HepG2 (cell line): ENCODE results near the gene ANKS1A. TPM values are rescaled to one million over a fixed set of nuclear protein-coding genes. Genes with fewer than 3 reads are reported as not detected.

Source experiments
- ATAC-seq: fragments of 200-7000 bp; cut with Tn5 transposase; 3 replicates; pipeline ENCODE4 v1.9.1; 2020; ENCODE audit warnings: mild to moderate bottlenecking, moderate library complexity
- BruUV-seq: library from RNA; stranded (reverse); fragments of 400-500 nt; replicated peaks from 2 replicates; lab custom pipeline; 2021; lab: Mats Ljungman, UMichigan
- CTCF ChIA-PET: fragments of 300-600 bp; formaldehyde crosslinking; extraction: SDS; loops from one replicate; lab custom pipeline; 2021; ENCODE audit warnings: low total read pairs, inconsistent platforms, low intra/inter-chr PET ratio; lab: Yijun Ruan, JAX
- POLR2A ChIA-PET: fragments of 350-600 bp; sonication (Branson Sonifier 250); formaldehyde crosslinking; loops from one replicate; lab custom pipeline; 2020; ENCODE audit warnings: antibody characterized with exemption, inconsistent platforms; lab: Yijun Ruan, JAX
- DNase-seq: peaks from one replicate; pipeline ENCODE4 v3.0.0-alpha.2; 2015; ENCODE audit warnings: low spot score
- FAIRE-seq: peaks from 3 replicates; lab custom pipeline; 2011; peaks lifted over from hg19 to GRCh38; lab: Jason Lieb, UNC
- H2AFZ ChIP-seq: one replicate; pipeline ENCODE4 v1.6.1; 2011; ENCODE audit warnings: low read length, inconsistent platforms
- H3K27ac ChIP-seq: fragments of 300-600 bp; 3 replicates; pipeline ENCODE4 v1.8.0; 2011; ENCODE audit warnings: mixed run types, mild to moderate bottlenecking, mixed read lengths, low read length, inconsistent platforms; ENCODE audit not compliant: insufficient read depth; ENCODE audit errors: extremely low read length
- H3K27me3 ChIP-seq, 2 experiments: fragments of 200-600 bp in 1 of 2; 2 replicates in 1 of 2; 3 replicates in 1 of 2; pipeline versions ENCODE4 v1.6.0 to v1.8.0; 2011; ENCODE audit warnings: low read length in 2 of 2, mild to moderate bottlenecking in 2 of 2, moderate library complexity in 2 of 2, inconsistent platforms in 1 of 2; ENCODE audit not compliant: insufficient read depth in 2 of 2, control insufficient read depth in 1 of 2
- H3K36me3 ChIP-seq, 2 experiments: fragments of 200-600 bp in 1 of 2; replicated peaks in 1 of 2; 2 replicates in 1 of 2; 3 replicates in 1 of 2; pipeline versions ENCODE4 v1.5.1 to v1.8.0; 2011; ENCODE audit warnings: low read length in 2 of 2, inconsistent platforms in 1 of 2; ENCODE audit not compliant: insufficient read depth in 2 of 2, control insufficient read depth in 1 of 2
- H3K4me1 ChIP-seq: 2 replicates; pipeline ENCODE4 v1.5.1; 2012; ENCODE audit warnings: low read length, inconsistent platforms; ENCODE audit not compliant: insufficient read depth
- H3K4me2 ChIP-seq: 2 replicates; pipeline ENCODE4 v1.6.0; 2011; ENCODE audit warnings: low read depth, low read length, inconsistent platforms
- H3K4me3 ChIP-seq, 3 experiments: fragments of 200-600 bp in 1 of 3; sonication (generic), shearing (Covaris generic) in 1 of 3; replicated peaks in 1 of 3; 2 replicates each; pipeline ENCODE4 v1.5.1; 2011 to 2016; ENCODE audit warnings: low read length in 3 of 3, inconsistent platforms in 2 of 3, low read depth in 2 of 3, mild to moderate bottlenecking in 2 of 3, control low read depth in 1 of 3, mixed read lengths in 1 of 3; ENCODE audit not compliant: insufficient read depth in 1 of 3
- H3K79me2 ChIP-seq: one replicate; pipeline ENCODE4 v1.6.1; 2011; ENCODE audit warnings: low read length, inconsistent platforms; ENCODE audit not compliant: insufficient read depth
- H3K9ac ChIP-seq: 2 replicates; pipeline ENCODE4 v1.6.0; 2011; ENCODE audit warnings: mild to moderate bottlenecking, low read depth, low read length, inconsistent platforms; ENCODE audit not compliant: insufficient read depth
- H3K9me3 ChIP-seq: 2 replicates; pipeline ENCODE4 v1.5.1; 2012; ENCODE audit warnings: mild to moderate bottlenecking, low read length
- H4K20me1 ChIP-seq: 2 replicates; pipeline ENCODE4 v1.6.0; 2011; ENCODE audit warnings: inconsistent platforms, mild to moderate bottlenecking, low read length, moderate library complexity; ENCODE audit not compliant: insufficient read depth
- ATF1 ChIP-seq: IDR thresholded peaks from 2 replicates; pipeline ENCODE4 v1.6.1; 2016; ENCODE audit warnings: mild to moderate bottlenecking, control low read depth
- HNF1A ChIP-seq, 2 experiments: sonication (generic) in 1 of 2; formaldehyde crosslinking in 1 of 2; IDR thresholded peaks; 2 replicates each; pipeline versions ENCODE4 v1.4.0 to v1.6.1; 2016 to 2020; ENCODE audit warnings: borderline replicate concordance in 1 of 2, low read depth in 1 of 2, mild to moderate bottlenecking in 1 of 2, missing genetic modification reagents in 1 of 2
- MAZ ChIP-seq, 2 experiments: sonication (generic) in 1 of 2; formaldehyde crosslinking in 1 of 2; IDR thresholded peaks; 2 replicates each; pipeline versions ENCODE4 v1.5.0 to v1.6.1; 2012 to 2020; ENCODE audit warnings: low read depth in 2 of 2, mild to moderate bottlenecking in 2 of 2, borderline replicate concordance in 1 of 2, improper control_type of control experiment in 1 of 2, low read length in 1 of 2, missing genetic modification reagents in 1 of 2, moderate library complexity in 1 of 2
- PCBP1 ChIP-seq: fragments of 200-400 bp; formaldehyde crosslinking; IDR thresholded peaks from 2 replicates; pipeline ENCODE4 v1.6.1; 2017; ENCODE audit warnings: mild to moderate bottlenecking, low read depth, low read length, borderline replicate concordance
- SUZ12 ChIP-seq: fragments of 150-350 bp; IDR thresholded peaks from 2 replicates; pipeline ENCODE4 v1.6.1; 2014; ENCODE audit warnings: low read depth, low read length
- TAF15 ChIP-seq: fragments of 200-400 bp; formaldehyde crosslinking; IDR thresholded peaks from one replicate; pipeline ENCODE4 v1.6.1; 2018; ENCODE audit warnings: mild to moderate bottlenecking, low read depth, low read length; ENCODE audit not compliant: poor library complexity, severe bottlenecking
- ZNF781 ChIP-seq: sonication (generic); formaldehyde crosslinking; IDR thresholded peaks from 2 replicates; pipeline ENCODE4 v1.5.1; 2020; ENCODE audit warnings: borderline replicate concordance, mild to moderate bottlenecking, missing genetic modification reagents; ENCODE audit errors: not compliant biosample characterization
- WGBS: methylation state at CpG from one replicate; pipeline ENCODE4 v1.1.6; 2017; ENCODE audit warnings: low lambda C conversion rate; 5-methylcytosine and 5-hydroxymethylcytosine counted together
- in situ Hi-C: cut with HindIII; loops from 2 replicates; pipeline ENCODE4 v1.10.0; 2017; ENCODE audit warnings: low pct_unique_long_range_greater_than_20kb; ENCODE audit not compliant: extremely low pct_ligation_motif_present
- intact Hi-C: fragments of 100-400 bp; cut with micrococcal nuclease; formaldehyde crosslinking; loops from one replicate; pipeline ENCODE4 v1.10.0; 2022; ENCODE audit not compliant: unreplicated experiment
- polyA plus RNA-seq, 8 experiments: library from polyadenylated mRNA; depleted of rRNA in 3 of 8; stranded (reverse) in 7 of 8; unstranded in 1 of 8; fragments of >200 nt; fragmentation: Illumina TruSeq in 4 of 8; extraction: Trizol in 4 of 8; gene quantifications; 2 replicates each; pipeline versions ENCODE4 v1.2.1 to v1.2.3, GENCODE V29; 2011 to 2016; ENCODE audit warnings: low read depth in 4 of 8, missing spikeins in 1 of 8, mixed read lengths in 1 of 8; ENCODE audit not compliant: insufficient read depth in 1 of 8
- total RNA-seq, 5 experiments: library from RNA; depleted of rRNA; stranded (reverse); fragments of >200 nt; fragmentation: Illumina TruSeq; extraction: Trizol; gene quantifications; 2 replicates each; pipeline ENCODE4 v1.2.3, GENCODE V29; 2016; ENCODE audit warnings: low read depth in 1 of 5
- TF ChIP-seq, protein P1 (sequence below): sonication (generic); formaldehyde crosslinking; IDR thresholded peaks from 2 replicates; pipeline ENCODE4 v1.8.1; 2023; ENCODE audit warnings: mild to moderate bottlenecking, missing genetic modification reagents
- TF ChIP-seq, protein P2 (sequence below): sonication (generic); formaldehyde crosslinking; IDR thresholded peaks from 2 replicates; pipeline ENCODE4 v1.4.0; 2020; ENCODE audit warnings: missing genetic modification reagents

The ANKS1A gene
- total and polyA plus RNA-seq, 2 of the 13 experiments (the other 11 are each of a cell fraction or from before 2014, with no cell fraction given) = 7.2 to 15.1 TPM

- Histone ChIP-seq H3K4me2 (no peak overlapping the region), H3K4me3 (no peak overlapping the region), H4K20me1 (no peaks in the 10 kb centered on the region), H3K27ac (no peak overlapping the region), H3K9ac (no peak overlapping the region), H3K9me3 (no peaks in the 10 kb centered on the region), H2AFZ (no peak overlapping the region), H3K4me1 (peaks cover 36% of the 10 kb centered on the region), H3K36me3 (no peaks in the 10 kb centered on the region), H3K79me2 (no peaks in the 10 kb centered on the region), H3K27me3 (peaks cover 0 to 5% of the 10 kb centered on the region in 2 experiments; a peak in 1 of 5 replicates)
- FAIRE-seq = no peak
- no TSS peak for BruUV-seq
- ChIA-PET CTCF (interaction anchor here (1.6 to 4.2 kb wide), 3 partner anchors 64 to 154 kb away, joined by 8 to 44 read pairs (median 9); no protein-coding TSS in a partner anchor), POLR2A (no interaction called here)
- 44% methylated on average over 15 of the region's 15 CpGs for WGBS
- no peak for ATAC-seq
- TF ChIP-seq SUZ12 = no peak
- TF ChIP-seq MAZ (IDR thresholded peaks at IDR 0.05; ENCODE audit: borderline replicate concordance, low read depth, low read length) = no peak
- TF ChIP-seq MAZ (CRISPR knock-in tag; IDR thresholded peaks at IDR 0.05; ENCODE audit: low read depth) = no peak
- TF ChIP-seq ZNF781 (CRISPR knock-in tag) = no peak
- TF ChIP-seq, protein P1, sequence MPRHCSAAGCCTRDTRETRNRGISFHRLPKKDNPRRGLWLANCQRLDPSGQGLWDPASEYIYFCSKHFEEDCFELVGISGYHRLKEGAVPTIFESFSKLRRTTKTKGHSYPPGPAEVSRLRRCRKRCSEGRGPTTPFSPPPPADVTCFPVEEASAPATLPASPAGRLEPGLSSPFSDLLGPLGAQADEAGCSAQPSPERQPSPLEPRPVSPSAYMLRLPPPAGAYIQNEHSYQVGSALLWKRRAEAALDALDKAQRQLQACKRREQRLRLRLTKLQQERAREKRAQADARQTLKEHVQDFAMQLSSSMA = no peak
- TF ChIP-seq PCBP1 = no peak
- no peak for TF ChIP-seq HNF1A (IDR thresholded peaks at IDR 0.05; ENCODE audit: low read depth)
- TF ChIP-seq HNF1A (CRISPR knock-in tag; IDR thresholded peaks at IDR 0.05; ENCODE audit: borderline replicate concordance) = no peak
- TF ChIP-seq TAF15 = no peak
- TF ChIP-seq ATF1 (CRISPR knock-in tag) = no peak
- TF ChIP-seq, protein P2, sequence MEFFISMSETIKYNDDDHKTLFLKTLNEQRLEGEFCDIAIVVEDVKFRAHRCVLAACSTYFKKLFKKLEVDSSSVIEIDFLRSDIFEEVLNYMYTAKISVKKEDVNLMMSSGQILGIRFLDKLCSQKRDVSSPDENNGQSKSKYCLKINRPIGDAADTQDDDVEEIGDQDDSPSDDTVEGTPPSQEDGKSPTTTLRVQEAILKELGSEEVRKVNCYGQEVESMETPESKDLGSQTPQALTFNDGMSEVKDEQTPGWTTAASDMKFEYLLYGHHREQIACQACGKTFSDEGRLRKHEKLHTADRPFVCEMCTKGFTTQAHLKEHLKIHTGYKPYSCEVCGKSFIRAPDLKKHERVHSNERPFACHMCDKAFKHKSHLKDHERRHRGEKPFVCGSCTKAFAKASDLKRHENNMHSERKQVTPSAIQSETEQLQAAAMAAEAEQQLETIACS (CRISPR knock-in tag) = no peak
- intact Hi-C loops (loop anchor here (1.0 to 10.0 kb wide), 2 partner anchors 154 to 276 kb away; no protein-coding TSS in a partner anchor), in situ Hi-C loops (no loop called here)
- DNase-seq = no peak
These were observed 251.6 kb downstream of the ANKS1A start for GRCh38 chr6:35140639-35141006.
